Epithelial cell of esophagus (primary cell): ENCODE data around the gene ZCCHC24.

Experiments used
- DNase-seq: peaks from one replicate; pipeline ENCODE4 v3.0.0; 2010; ENCODE audit warnings: low read depth
- H3K4me3 ChIP-seq: 2 replicates; pipeline ENCODE4 v1.5.1; 2011; ENCODE audit warnings: mild to moderate bottlenecking, low read length, control low read depth
- CTCF ChIP-seq: IDR thresholded peaks from 2 replicates; pipeline ENCODE4 v1.5.1; 2011; ENCODE audit warnings: low read depth, mild to moderate bottlenecking, low read length, control low read depth, inconsistent platforms; ENCODE audit not compliant: insufficient read depth; ENCODE audit errors: missing control alignments

ZCCHC24 gene

GRCh38 chr10:79435271-79436065 is 10.0 kb downstream of the ZCCHC24 start:
- H3K4me3 ChIP-seq: no peak overlapping the region
- DNase-seq: no peak
- no peak for TF ChIP-seq CTCF

GRCh38 chr10:79434821-79435251 is 10.6 kb downstream of the ZCCHC24 start:
- DNase-seq: peak; percentile 32

GRCh38 chr10:79434223-79434687 is 11.2 kb downstream of the ZCCHC24 start:
- no peak for DNase-seq
- TF ChIP-seq CTCF: no peak
- no peak overlapping the region for H3K4me3 ChIP-seq

More at GRCh38 chr10:79434821-79435251, 10.6 kb downstream of the ZCCHC24 start:
- no peak overlapping the region for H3K4me3 ChIP-seq
- no peak for TF ChIP-seq CTCF

- H3K4me3 ChIP-seq: no peak overlapping the region
- no peak for TF ChIP-seq CTCF
Observed at GRCh38 chr10:79433324-79434222, 11.9 kb downstream of the ZCCHC24 start.

GRCh38 chr10:79431891-79432831 is 13.3 kb downstream of the ZCCHC24 start:
- H3K4me3 ChIP-seq: no peak overlapping the region
- DNase-seq: no peak

More at GRCh38 chr10:79433324-79434222, 11.9 kb downstream of the ZCCHC24 start:
- no peak for DNase-seq

More at GRCh38 chr10:79431891-79432831, 13.3 kb downstream of the ZCCHC24 start:
- TF ChIP-seq CTCF: no peak
